GM12873 (cell line): ENCODE data around the gene POC1A.

Source experiments
- TF ChIP-seq, protein P1 (sequence below): IDR thresholded peaks from 2 replicates; pipeline ENCODE4 v1.5.1; 2012; ENCODE audit warnings: low read depth, mild to moderate bottlenecking, moderate library complexity, low read length, control low read depth; ENCODE audit not compliant: insufficient read depth; ENCODE audit errors: missing control alignments

POC1A gene

DNA sequence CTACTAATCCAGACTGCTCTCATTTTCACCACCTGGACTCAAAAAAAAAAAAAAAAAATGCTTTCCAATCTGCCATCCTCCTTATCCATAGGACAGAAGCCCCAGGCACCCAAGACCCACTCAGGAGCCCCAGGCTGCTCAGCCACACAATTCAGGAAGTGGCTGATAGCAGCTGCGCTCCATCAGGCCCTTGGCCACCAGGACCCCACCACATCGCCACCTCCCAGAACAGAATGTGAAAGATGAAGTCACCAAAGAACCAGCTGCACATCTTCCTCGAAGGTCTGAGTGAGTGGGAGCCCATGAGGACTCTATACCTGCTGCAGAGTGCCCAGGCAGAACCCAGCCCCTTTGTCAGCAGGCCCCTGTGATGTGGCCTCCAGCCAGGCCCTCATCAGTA is 19.5 kb downstream of the POC1A start:
- TF ChIP-seq, protein P1, sequence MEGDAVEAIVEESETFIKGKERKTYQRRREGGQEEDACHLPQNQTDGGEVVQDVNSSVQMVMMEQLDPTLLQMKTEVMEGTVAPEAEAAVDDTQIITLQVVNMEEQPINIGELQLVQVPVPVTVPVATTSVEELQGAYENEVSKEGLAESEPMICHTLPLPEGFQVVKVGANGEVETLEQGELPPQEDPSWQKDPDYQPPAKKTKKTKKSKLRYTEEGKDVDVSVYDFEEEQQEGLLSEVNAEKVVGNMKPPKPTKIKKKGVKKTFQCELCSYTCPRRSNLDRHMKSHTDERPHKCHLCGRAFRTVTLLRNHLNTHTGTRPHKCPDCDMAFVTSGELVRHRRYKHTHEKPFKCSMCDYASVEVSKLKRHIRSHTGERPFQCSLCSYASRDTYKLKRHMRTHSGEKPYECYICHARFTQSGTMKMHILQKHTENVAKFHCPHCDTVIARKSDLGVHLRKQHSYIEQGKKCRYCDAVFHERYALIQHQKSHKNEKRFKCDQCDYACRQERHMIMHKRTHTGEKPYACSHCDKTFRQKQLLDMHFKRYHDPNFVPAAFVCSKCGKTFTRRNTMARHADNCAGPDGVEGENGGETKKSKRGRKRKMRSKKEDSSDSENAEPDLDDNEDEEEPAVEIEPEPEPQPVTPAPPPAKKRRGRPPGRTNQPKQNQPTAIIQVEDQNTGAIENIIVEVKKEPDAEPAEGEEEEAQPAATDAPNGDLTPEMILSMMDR: no peak

DNA sequence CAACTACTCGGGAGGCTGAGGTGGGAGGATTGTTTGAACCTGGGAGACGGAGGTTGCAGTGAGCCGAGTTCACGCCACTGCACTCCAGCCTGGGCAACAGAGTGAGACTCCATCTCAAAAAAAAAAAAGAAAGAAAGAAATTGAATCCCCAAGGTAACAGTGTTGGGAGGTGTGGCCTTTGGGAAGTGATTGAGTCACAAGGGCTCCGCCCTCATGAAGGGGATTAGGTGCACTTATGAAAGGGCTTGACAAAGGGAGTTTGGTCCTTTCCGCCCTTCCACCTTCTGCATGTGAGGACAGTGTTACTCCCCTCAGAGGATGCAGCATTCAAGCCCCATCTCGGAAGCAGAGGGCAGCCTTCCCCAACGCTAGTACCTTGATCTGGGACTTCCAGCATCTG is 21.3 kb downstream of the POC1A start:
- TF ChIP-seq, protein P1: no peak

DNA sequence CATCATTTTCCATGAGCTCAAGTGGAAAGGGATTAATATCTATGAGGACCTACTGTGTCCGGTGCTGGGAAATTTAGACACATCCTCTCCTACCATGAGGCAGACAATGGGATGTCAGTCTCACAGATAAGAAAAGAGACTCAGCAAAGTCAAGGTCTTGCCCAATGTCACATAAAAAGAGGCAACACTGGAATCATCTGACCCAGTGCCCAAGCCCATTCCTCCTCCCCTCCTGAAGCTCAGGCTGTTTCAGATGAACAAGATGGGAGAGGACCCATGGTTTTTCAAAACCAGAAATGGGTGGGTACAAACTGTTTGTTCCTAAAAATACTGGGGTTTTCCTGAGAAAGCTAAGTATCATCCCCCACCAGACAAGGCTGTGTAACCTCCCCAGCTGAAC is 22.2 kb downstream of the POC1A start:
- TF ChIP-seq, protein P1: no peak

DNA sequence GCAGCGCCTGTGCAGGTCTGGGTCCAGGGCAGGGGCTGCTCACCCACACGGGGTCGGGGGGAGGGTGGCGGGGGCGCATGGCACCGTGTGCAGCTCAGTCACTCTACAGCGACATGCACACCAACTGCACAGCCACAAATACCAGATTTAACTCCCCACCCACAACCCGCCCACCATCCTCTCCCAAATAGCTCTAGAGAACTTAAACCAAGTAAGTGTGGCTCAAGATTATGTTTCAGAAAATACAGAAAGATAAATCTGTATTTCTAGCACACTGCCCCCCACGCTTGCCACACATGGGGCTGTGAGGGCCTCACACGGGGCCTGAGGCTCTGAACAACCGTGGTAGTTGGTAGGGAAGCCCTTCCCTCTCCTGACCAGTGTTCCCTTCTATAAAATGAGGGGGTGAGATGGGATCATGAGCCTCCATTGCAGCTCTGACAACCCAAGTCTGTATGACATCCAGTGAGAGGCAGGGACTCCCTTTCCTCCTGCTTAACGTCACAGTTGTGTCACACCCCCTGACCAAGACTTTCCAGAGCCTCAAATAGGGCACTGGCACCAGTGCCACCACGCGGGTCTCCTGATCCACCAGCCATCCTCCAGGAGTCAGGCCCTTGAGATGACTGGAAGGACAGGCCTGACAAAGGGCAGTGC is 23.1 kb downstream of the POC1A start:
- TF ChIP-seq, protein P1: no peak

DNA sequence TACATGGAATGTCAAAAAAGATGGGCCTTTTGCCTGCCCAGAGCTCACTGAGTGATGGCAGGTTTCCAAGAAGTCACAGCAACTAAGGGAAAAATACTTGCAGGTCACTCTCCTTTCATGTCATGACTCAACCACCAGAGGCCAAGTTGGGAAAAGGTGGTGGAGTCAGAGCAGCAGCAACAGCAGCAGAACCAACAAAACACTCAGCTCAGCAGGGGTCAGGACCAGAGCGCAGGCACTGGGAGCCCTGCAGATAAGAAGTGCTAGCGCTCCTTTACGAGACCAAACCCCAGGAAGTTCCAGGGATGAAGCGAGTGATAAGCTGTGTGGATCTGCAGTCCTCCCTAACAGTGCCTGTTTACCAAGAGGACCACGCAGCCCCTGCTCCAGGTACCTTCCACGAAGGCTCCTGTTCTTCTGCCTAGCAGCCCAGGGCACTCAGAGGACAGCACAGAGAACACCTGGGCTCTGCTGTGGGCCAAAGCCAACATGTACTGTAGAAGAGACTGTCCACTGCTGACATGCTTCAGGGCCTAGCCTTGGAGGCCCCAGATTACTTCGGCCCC is 26.0 kb downstream of the POC1A start:
- TF ChIP-seq, protein P1: no peak

DNA sequence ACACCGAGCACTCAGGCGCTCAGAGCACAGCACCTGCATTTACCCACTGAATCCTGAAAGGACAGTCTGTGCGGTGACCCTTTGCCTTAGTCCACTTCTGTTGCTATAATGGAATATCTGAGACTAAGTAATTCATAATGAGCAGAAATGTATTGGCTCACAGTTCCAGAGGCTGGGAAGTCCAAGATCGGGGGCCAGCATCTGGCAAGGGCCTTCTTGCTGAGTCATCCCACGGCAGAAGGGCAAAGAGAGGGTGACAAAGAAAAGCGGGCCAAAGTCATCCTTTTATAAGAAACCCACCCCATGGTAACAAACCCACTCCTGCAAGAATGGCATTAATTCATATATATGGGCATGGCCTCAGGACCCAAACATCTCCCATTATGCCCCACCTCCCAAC is 27.7 kb downstream of the POC1A start:
- TF ChIP-seq, protein P1: no peak

DNA sequence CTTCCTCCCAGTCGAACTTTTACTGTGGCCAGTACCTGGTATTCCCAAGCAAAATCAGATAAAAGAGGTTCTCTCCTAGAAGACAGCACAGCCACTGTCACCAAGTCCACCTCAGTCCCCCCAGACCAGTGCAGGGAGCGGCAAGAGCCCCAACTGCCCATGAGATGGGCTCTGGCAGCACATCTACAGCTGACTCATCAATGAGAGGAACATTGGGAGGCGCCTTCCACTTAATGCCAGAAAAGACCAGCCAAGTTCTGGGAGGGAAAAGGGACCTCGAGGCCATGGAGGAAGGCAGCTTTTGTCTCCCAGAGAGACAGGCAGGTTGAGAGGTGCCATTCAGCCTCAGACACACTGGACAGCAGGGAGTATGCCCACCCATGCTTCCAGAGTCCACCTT is 28.2 kb downstream of the POC1A start:
- TF ChIP-seq, protein P1: no peak
